GM10248 (cell line): ENCODE data around the gene TOR4A.
"Not testable (repeated sequence)": the region's sequence is repeated elsewhere in the genome, so short reads cannot be mapped to it uniquely, and the experiment has no call there.

Source experiments
- CTCF ChIA-PET: fragments of 300-600 bp; sonication (Branson Sonifier 250); formaldehyde crosslinking; extraction: SDS; loops from one replicate; lab custom pipeline; 2021; ENCODE audit warnings: antibody characterized with exemption; lab: Yijun Ruan, JAX
- POLR2A ChIA-PET: fragments of 350-650 bp; sonication (Branson Sonifier 250); formaldehyde crosslinking; extraction: SDS; loops from one replicate; lab custom pipeline; 2020; ENCODE audit warnings: antibody characterized with exemption; lab: Yijun Ruan, JAX
- DNase-seq: peaks from one replicate; pipeline ENCODE4 v3.0.0; 2012; ENCODE audit errors: extremely low spot score
- CTCF ChIP-seq: IDR thresholded peaks from 2 replicates; pipeline ENCODE4 v1.5.1; 2012; ENCODE audit warnings: mild to moderate bottlenecking, low read depth; ENCODE audit errors: extremely low read depth, missing control alignments, control extremely low read depth

Gene TOR4A

DNA sequence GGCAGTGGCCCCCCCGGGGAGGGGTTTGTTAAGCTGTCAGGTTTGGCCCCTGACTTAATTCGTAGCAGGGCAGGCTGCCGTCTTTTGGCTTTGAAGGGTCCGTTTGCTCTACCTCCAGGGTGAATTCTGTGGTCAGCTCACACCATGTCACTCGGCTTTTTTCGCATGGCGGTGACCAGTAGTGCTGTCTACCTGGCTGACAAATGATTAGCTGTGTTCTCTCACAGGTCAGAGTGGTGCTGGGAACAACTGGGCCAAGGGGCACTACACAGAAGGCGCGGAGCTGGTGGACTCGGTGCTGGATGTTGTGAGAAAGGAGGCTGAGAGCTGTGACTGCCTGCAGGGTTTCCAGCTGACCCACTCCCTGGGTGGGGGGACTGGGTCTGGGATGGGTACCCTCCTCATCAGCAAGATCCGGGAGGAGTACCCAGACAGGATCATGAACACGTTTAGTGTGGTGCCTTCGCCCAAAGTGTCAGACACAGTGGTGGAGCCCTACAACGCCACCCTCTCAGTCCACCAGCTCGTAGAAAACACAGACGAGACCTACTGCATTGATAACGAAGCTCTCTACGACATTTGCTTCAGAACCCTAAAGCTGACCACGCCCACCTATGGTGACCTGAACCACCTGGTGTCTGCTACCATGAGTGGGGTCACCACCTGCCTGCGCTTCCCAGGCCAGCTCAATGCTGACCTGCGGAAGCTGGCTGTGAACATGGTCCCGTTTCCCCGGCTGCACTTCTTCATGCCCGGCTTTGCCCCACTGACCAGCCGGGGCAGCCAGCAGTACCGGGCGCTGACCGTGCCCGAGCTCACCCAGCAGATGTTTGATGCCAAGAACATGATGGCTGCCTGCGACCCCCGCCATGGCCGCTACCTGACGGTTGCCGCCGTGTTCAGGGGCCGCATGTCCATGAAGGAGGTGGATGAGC is 35.0 kb upstream of the TOR4A start:
- TF ChIP-seq CTCF: no peak
- POLR2A ChIA-PET: interaction anchor here (0.5 to 6.8 kb wide), 19 partner anchors 11 to 436 kb away, joined by 3 to 124 read pairs (median 4); partner anchors contain the start of genes MAN1B1, NDOR1, NELFB and NRARP
- no peak for DNase-seq
- CTCF ChIA-PET: interaction anchor here (0.8 to 2.5 kb wide), 6 partner anchors 11 to 127 kb away, joined by 3 to 10 read pairs (median 3); partner anchors contain the start of genes NELFB and RNF224

DNA sequence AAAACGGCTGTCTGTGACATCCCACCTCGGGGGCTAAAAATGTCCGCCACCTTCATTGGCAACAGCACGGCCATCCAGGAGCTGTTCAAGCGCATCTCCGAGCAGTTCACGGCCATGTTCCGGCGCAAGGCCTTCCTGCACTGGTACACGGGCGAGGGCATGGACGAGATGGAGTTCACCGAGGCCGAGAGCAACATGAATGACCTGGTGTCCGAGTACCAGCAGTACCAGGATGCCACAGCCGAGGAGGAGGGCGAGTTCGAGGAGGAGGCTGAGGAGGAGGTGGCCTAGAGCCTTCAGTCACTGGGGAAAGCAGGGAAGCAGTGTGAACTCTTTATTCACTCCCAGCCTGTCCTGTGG is 34.3 kb upstream of the TOR4A start:
- not testable (repeated sequence) for DNase-seq
- POLR2A ChIA-PET: interaction anchor here (1.0 to 6.8 kb wide), 7 partner anchors 11 to 156 kb away, joined by 3 to 124 read pairs (median 4); partner anchors contain the start of genes MAN1B1, NELFB, NRARP and STPG3
- CTCF ChIA-PET: interaction anchor here (0.9 to 2.5 kb wide), 2 partner anchors 12 to 15 kb away, joined by 4 to 10 read pairs; partner anchors contain the start of genes NELFB and RNF224

- no peak for TF ChIP-seq CTCF
- CTCF ChIA-PET: interaction anchor here (0.6 to 2.5 kb wide), 4 partner anchors 9 to 148 kb away, joined by 3 to 10 read pairs (median 4); partner anchors contain the start of gene NELFB
- no peak for DNase-seq
- POLR2A ChIA-PET: interaction anchor here (1.0 to 6.8 kb wide), 5 partner anchors 10 to 157 kb away, joined by 3 to 124 read pairs (median 4); partner anchors contain the start of genes MAN1B1, NELFB and STPG3
Observed at GRCh38 chr9:137243626-137244485, 33.7 kb upstream of the TOR4A start.

DNA sequence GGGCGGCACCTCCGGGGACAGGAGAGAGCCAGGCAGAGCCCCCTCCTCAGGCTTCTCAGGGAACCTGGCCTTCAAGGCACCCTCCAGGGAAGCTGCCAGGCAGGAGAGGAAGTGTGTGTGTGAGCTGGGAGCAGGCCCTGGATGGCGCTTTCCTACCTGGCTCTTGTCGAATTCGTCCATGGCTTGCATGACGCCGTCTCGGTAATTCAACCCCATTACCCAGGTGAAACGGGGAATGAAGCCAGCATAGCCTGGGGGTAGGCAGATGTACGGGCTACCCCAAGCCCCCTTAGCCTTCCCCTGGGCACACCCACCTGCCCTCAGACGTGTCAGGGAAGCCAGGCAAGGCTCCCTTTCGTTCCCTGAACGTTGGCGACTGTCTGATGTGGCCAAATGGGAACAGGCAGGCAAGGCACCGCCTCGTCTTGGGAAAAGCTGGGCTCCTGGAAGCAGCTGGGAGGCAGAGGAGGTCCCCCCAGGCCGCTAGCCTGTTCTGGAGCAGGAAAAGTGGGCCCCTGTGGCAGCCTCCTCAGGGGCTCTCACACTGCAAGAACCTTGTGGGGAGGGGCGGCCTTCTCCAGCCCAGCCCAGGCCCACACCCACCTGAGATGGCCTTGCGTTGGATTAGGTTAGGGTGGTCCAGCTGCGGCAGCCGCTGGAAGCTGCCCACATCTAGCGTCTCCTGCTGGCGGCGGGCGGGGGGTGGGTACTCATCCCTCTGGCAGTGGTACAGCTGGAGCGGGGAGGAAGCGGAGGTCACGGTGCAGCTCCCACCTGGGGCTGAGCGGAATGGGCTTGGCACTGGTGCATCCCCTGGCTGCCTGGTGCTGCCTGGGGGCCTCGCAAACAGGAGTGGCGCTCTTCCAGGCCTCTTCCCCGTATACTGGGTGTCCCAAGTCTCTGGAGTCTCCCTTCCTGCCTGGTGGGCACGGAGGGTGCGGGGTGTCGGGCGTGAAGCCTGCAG is 32.8 kb upstream of the TOR4A start:
- no peak for DNase-seq
- ChIA-PET CTCF (interaction anchor here (1.1 to 1.9 kb wide), 4 partner anchors 8 to 149 kb away, joined by 3 to 10 read pairs (median 4); no protein-coding TSS in a partner anchor), POLR2A (interaction anchor here (0.5 to 6.8 kb wide), 6 partner anchors 9 to 329 kb away, joined by 3 to 124 read pairs (median 4); partner anchors contain the start of genes NELFB and STPG3)
- no peak for TF ChIP-seq CTCF

- ChIA-PET CTCF (interaction anchor here (1.1 to 1.9 kb wide), 3 partner anchors 9 to 57 kb away, joined by 3 to 10 read pairs (median 5); partner anchors contain the start of genes ANAPC2 and SSNA1), POLR2A (interaction anchor here (0.7 to 6.8 kb wide), 4 partner anchors 8 to 311 kb away, joined by 3 to 124 read pairs (median 4); partner anchors contain the start of genes NELFB and STPG3)
- no peak for DNase-seq
- no peak for TF ChIP-seq CTCF
Observed at GRCh38 chr9:137245450-137246421, 31.8 kb upstream of the TOR4A start.
